H9 (cell line): ENCODE measurements around the gene TMEM115. TPM values are rescaled to one million over a fixed set of nuclear protein-coding genes. Genes with fewer than 3 reads are reported as not detected.

Experiments
- DNase-seq: peaks from one replicate; pipeline ENCODE4 v3.0.0-alpha.2; 2017
- H2AFZ ChIP-seq: one replicate; pipeline ENCODE4 v1.6.1; 2013; ENCODE audit warnings: mild to moderate bottlenecking, low read length, control low read depth, moderate library complexity
- H2AK5ac ChIP-seq: 2 replicates; pipeline ENCODE4 v1.6.1; 2013; ENCODE audit warnings: low read length, control low read depth, mixed read lengths; ENCODE audit not compliant: insufficient read length
- H2BK120ac ChIP-seq: one replicate; pipeline ENCODE4 v1.6.1; 2013; ENCODE audit warnings: low read depth, mild to moderate bottlenecking, low read length, control low read depth, inconsistent platforms; ENCODE audit not compliant: poor library complexity, severe bottlenecking
- H2BK12ac ChIP-seq: 2 replicates; pipeline ENCODE4 v1.6.1; 2013; ENCODE audit warnings: low read length, control low read depth, mixed read lengths, low read depth; ENCODE audit not compliant: insufficient read length
- H2BK15ac ChIP-seq: 2 replicates; pipeline ENCODE4 v1.6.1; 2013; ENCODE audit warnings: low read depth, low read length, control low read depth
- H2BK20ac ChIP-seq: one replicate; pipeline ENCODE4 v1.6.1; 2013; ENCODE audit warnings: low read depth, mild to moderate bottlenecking, low read length, control low read depth, inconsistent platforms; ENCODE audit not compliant: poor library complexity, severe bottlenecking
- H2BK5ac ChIP-seq: 2 replicates; pipeline ENCODE4 v1.6.1; 2013; ENCODE audit warnings: low read length, control low read depth, mixed read lengths; ENCODE audit not compliant: insufficient read length
- H3K14ac ChIP-seq: 2 replicates; pipeline ENCODE4 v1.6.1; 2013; ENCODE audit warnings: low read length, control low read depth; ENCODE audit not compliant: insufficient read depth
- H3K18ac ChIP-seq: 2 replicates; pipeline ENCODE4 v1.6.1; 2013; ENCODE audit warnings: low read depth, mild to moderate bottlenecking, mixed read lengths, low read length, control low read depth; ENCODE audit not compliant: insufficient read length
- H3K23ac ChIP-seq: 2 replicates; pipeline ENCODE4 v1.6.1; 2013; ENCODE audit warnings: low read length, control low read depth, mixed read lengths, low read depth; ENCODE audit not compliant: insufficient read length
- H3K23me2 ChIP-seq: 2 replicates; pipeline ENCODE4 v1.6.1; 2013; ENCODE audit warnings: low read depth, mild to moderate bottlenecking, mixed read lengths, low read length, control low read depth; ENCODE audit not compliant: insufficient read length, poor library complexity, severe bottlenecking
- H3K27ac ChIP-seq: 2 replicates; pipeline ENCODE4 v1.5.1; 2013; ENCODE audit warnings: low read length, control low read depth, mixed read lengths, low read depth; ENCODE audit not compliant: insufficient read length
- H3K27me3 ChIP-seq: 2 replicates; pipeline ENCODE4 v1.6.1; 2013; ENCODE audit warnings: low read length, control low read depth, inconsistent platforms; ENCODE audit not compliant: insufficient read depth
- H3K4ac ChIP-seq: 2 replicates; pipeline ENCODE4 v1.6.1; 2013; ENCODE audit warnings: low read depth, mild to moderate bottlenecking, control low read depth, inconsistent platforms, low read length, moderate library complexity
- H3K4me1 ChIP-seq: 2 replicates; pipeline ENCODE4 v1.6.1; 2013; ENCODE audit warnings: low read length, control low read depth, inconsistent platforms; ENCODE audit not compliant: insufficient read depth
- H3K4me2 ChIP-seq: 2 replicates; pipeline ENCODE4 v1.6.1; 2013; ENCODE audit warnings: low read length, control low read depth, mixed read lengths; ENCODE audit not compliant: insufficient read length, insufficient read depth
- H3K56ac ChIP-seq: 2 replicates; pipeline ENCODE4 v1.6.1; 2013; ENCODE audit warnings: low read depth, mild to moderate bottlenecking, mixed read lengths, low read length, control low read depth; ENCODE audit not compliant: insufficient read length
- H3K79me1 ChIP-seq: 2 replicates; pipeline ENCODE4 v1.6.1; 2013; ENCODE audit warnings: low read depth, mild to moderate bottlenecking, moderate library complexity, low read length, control low read depth, inconsistent platforms; ENCODE audit not compliant: insufficient read depth, poor library complexity, severe bottlenecking
- H3K79me2 ChIP-seq: 2 replicates; pipeline ENCODE4 v1.6.1; 2013; ENCODE audit warnings: low read length, control low read depth, inconsistent platforms; ENCODE audit not compliant: insufficient read depth
- H3K9ac ChIP-seq: 2 replicates; pipeline ENCODE4 v1.6.1; 2013; ENCODE audit warnings: low read length, control low read depth, mixed read lengths; ENCODE audit not compliant: insufficient read length; ENCODE audit errors: extremely low read depth
- H3K9me3 ChIP-seq: one replicate; pipeline ENCODE4 v1.6.1; 2013; ENCODE audit warnings: low read depth, low read length, inconsistent platforms; ENCODE audit not compliant: control insufficient read depth
- H3T11ph ChIP-seq: one replicate; pipeline ENCODE4 v1.6.1; 2013; ENCODE audit warnings: mild to moderate bottlenecking, low read length, control low read depth, inconsistent platforms
- H4K20me1 ChIP-seq: one replicate; pipeline ENCODE4 v1.6.1; 2013; ENCODE audit not compliant: control insufficient read depth, insufficient read length, insufficient read depth
- H4K5ac ChIP-seq: 2 replicates; pipeline ENCODE4 v1.6.1; 2013; ENCODE audit warnings: low read depth, mild to moderate bottlenecking, mixed read lengths, low read length, control low read depth; ENCODE audit not compliant: insufficient read length
- H4K8ac ChIP-seq: replicated peaks from 2 replicates; pipeline ENCODE4 v1.6.1; 2013; ENCODE audit warnings: low read length, control low read depth, mixed read lengths, low read depth; ENCODE audit not compliant: insufficient read length
- H4K91ac ChIP-seq: 2 replicates; pipeline ENCODE4 v1.6.1; 2013; ENCODE audit warnings: low read depth, mild to moderate bottlenecking, moderate library complexity, mixed read lengths, low read length, control low read depth; ENCODE audit not compliant: insufficient read length
- H3K27ac Mint-ChIP-seq, 3 experiments: 2 replicates in 2 of 3; 3 replicates in 1 of 3; pipeline ENCODE4 v1.8.0; 2020 to 2021; ENCODE audit warnings: mixed read lengths in 3 of 3, mild to moderate bottlenecking in 1 of 3, moderate library complexity in 1 of 3
- H3K27me3 Mint-ChIP-seq: 2 replicates; pipeline ENCODE4 v1.8.0; 2021; ENCODE audit warnings: low read depth, mild to moderate bottlenecking, moderate library complexity, mixed read lengths
- H3K36me3 Mint-ChIP-seq, 3 experiments: 2 replicates in 2 of 3; 3 replicates in 1 of 3; pipeline ENCODE4 v1.8.0; 2020 to 2021; ENCODE audit warnings: low read depth in 3 of 3, mixed read lengths in 3 of 3; ENCODE audit not compliant: insufficient read depth in 1 of 3
- H3K4me1 Mint-ChIP-seq, 2 experiments: 2 replicates each; pipeline ENCODE4 v1.8.0; 2020; ENCODE audit warnings: mixed read lengths in 2 of 2
- H3K4me3 Mint-ChIP-seq, 2 experiments: 2 replicates in 1 of 2; 3 replicates in 1 of 2; pipeline ENCODE4 v1.8.0; 2020 to 2021; ENCODE audit warnings: mild to moderate bottlenecking in 2 of 2, mixed read lengths in 2 of 2, moderate library complexity in 1 of 2
- H3K9me3 Mint-ChIP-seq, 2 experiments: 2 replicates in 1 of 2; 3 replicates in 1 of 2; pipeline ENCODE4 v1.8.0; 2020; ENCODE audit warnings: mild to moderate bottlenecking in 2 of 2, mixed read lengths in 2 of 2, moderate library complexity in 1 of 2
- CTCF ChIP-seq: fragments of 200-600 bp; sonication (generic); conservative IDR thresholded peaks from 3 replicates; pipeline ENCODE4 v1.8.0; 2021; ENCODE audit warnings: antibody characterized with exemption, mild to moderate bottlenecking
- WGBS: extraction: QIAGEN DNeasy Blood & Tissue Kit; methylation state at CpG from one replicate; pipeline ENCODE4 v1.1.7; 2013; ENCODE audit warnings: missing lambda C conversion rate, low lambda C conversion rate, mixed read lengths; ENCODE audit not compliant: insufficient read length; ENCODE audit errors: extremely low coverage; 5-methylcytosine and 5-hydroxymethylcytosine counted together
- total RNA-seq: library from RNA; stranded (reverse); gene quantifications from 2 replicates; pipeline ENCODE4 v1.2.1, GENCODE V29; 2021

The TMEM115 gene
- total RNA-seq, 1 experiment from 2014 or later = 32.3 TPM

DNA sequence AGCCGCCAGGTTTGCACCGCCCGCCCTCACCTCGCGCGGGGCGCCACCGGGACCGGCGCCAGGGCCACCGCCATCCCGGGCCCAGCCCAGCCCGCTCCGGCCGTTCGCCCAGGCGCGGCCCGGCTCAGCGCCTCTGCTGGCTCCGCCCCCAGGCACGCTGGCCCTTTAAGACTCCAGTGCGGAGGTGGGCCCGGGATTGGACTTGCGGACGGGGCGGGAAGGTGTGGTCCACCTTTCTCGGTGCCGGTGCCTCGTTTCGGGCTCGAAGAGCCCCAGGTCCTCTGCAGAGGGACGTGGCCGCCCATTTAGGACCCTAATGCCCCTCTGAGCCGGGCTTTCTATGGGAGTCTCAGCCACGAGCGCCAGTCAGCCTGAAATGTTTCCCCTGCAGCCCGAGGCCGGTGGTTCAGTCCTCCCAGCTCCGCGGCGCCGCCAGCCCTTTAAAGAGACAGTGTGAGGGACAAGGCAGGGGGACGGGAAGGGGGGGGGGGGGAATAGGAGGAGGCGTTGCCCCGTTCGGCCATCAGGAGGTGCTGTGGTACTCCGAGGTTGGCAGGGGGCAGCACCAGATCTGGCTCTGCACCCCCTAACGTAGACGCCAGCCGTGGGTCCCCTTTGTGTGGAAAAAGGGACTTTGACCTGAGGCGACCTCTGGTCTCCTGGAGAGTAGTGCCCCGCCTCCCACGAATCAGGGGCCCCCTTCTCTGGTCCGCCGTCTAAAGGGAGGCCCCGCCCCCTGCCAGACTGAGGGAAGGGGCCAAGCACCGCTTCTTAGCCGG, 37.8 kb downstream of the TMEM115 start:
- Histone ChIP-seq H2BK5ac (peak overlapping the region; percentile 81), H3K79me1 (no peaks in the 10 kb centered on the region), H4K8ac (no peak overlapping the region), H3K4ac (no peak overlapping the region), H2BK120ac (no peak overlapping the region), H4K5ac (no peak overlapping the region), H2AK5ac (no peak overlapping the region), H4K20me1 (no peaks in the 10 kb centered on the region), H2AFZ (no peak overlapping the region), H3K9ac (peak overlapping the region; percentile 87), H3K14ac (peak overlapping the region; percentile 98), H3K27me3 (no peaks in the 10 kb centered on the region), H3K4me2 (peak overlapping the region; percentile 37), H2BK20ac (no peak overlapping the region), H3T11ph (no peak overlapping the region), H3K4me1 (peaks cover 6% of the 10 kb centered on the region; the same call in 1 of the 2 replicates), H2BK15ac (no peak overlapping the region), H3K23me2 (peaks cover 15% of the 10 kb centered on the region), H3K56ac (no peak overlapping the region), H2BK12ac (no peak overlapping the region), H4K91ac (no peak overlapping the region), H3K27ac (no peak overlapping the region), H3K79me2 (peaks cover 5% of the 10 kb centered on the region; the same call in 1 of the 2 replicates), H3K23ac (no peak overlapping the region), H3K18ac (peak overlapping the region; percentile 96), H3K9me3 (no peaks in the 10 kb centered on the region)
- no CpG with 5 or more reads among the region's 59 CpGs for WGBS
- H3K27ac Mint-ChIP-seq = peak overlapping the region; percentile 98 to 100 (median 99)
- peak overlapping the region; percentile 85 to 90 for H3K4me3 Mint-ChIP-seq
- H3K4me1 Mint-ChIP-seq = peaks cover 27 to 42% of the 10 kb centered on the region in 2 experiments
- peaks cover 37 to 59% (median 47%) of the 10 kb centered on the region in 3 experiments for H3K36me3 Mint-ChIP-seq
- H3K27me3 Mint-ChIP-seq = no peaks in the 10 kb centered on the region
- peak; percentile 94 for DNase-seq
- no peaks in the 10 kb centered on the region for H3K9me3 Mint-ChIP-seq
- peak; percentile 78 for TF ChIP-seq CTCF
